Stimulated activated naive B cell treated with anti-CD40 and anti-IgM and Interleukin-4, amounts not matched to agents 10 μg/mL and 1 μg/mL and 100 μg/mL, for 72 hours (primary cell): Measurements from ENCODE around the gene DBH.

Experiments used
- ATAC-seq, 2 donors: fragments of 150-1000 bp; cut with Tn5 transposase; replicated peaks; 2 replicates each; pipeline ENCODE4 v1.10.0; 2021; ENCODE audit warnings: moderate library complexity in 1 of 2
- DNase-seq: peaks from one replicate; pipeline ENCODE4 v3.0.0; 2021
- H3K27ac Mint-ChIP-seq: one replicate; pipeline ENCODE4 v1.8.0; 2022; ENCODE audit warnings: mild to moderate bottlenecking, mixed read lengths
- H3K27me3 Mint-ChIP-seq, 2 donors: one replicate each; pipeline ENCODE4 v1.8.0; 2022; ENCODE audit warnings: mixed read lengths in 2 of 2
- H3K36me3 Mint-ChIP-seq, 2 donors: one replicate each; pipeline ENCODE4 v1.8.0; 2022; ENCODE audit warnings: mixed read lengths in 2 of 2, mild to moderate bottlenecking in 1 of 2
- H3K4me1 Mint-ChIP-seq, 2 donors: one replicate each; pipeline ENCODE4 v1.8.0; 2022; ENCODE audit warnings: mixed read lengths in 2 of 2, mild to moderate bottlenecking in 1 of 2
- H3K4me3 Mint-ChIP-seq, 2 donors: one replicate each; pipeline ENCODE4 v1.8.0; 2022; ENCODE audit warnings: mild to moderate bottlenecking in 2 of 2, mixed read lengths in 2 of 2, moderate library complexity in 1 of 2
- H3K9me3 Mint-ChIP-seq, 2 donors: one replicate each; pipeline ENCODE4 v1.8.0; 2022; ENCODE audit warnings: mixed read lengths in 2 of 2, mild to moderate bottlenecking in 1 of 2

The DBH gene

GRCh38 chr9:133639613-133640012, 3.5 kb downstream of the DBH start:
- DNase-seq (no peak), ATAC-seq (no peak)
- H3K27me3 Mint-ChIP-seq = peaks cover 37 to 45% of the 10 kb centered on the region in 2 donors
- H3K4me3 Mint-ChIP-seq = no peak overlapping the region
- H3K36me3 Mint-ChIP-seq = no peaks in the 10 kb centered on the region
- no peaks in the 10 kb centered on the region for H3K4me1 Mint-ChIP-seq
- no peak overlapping the region for H3K27ac Mint-ChIP-seq
- no peaks in the 10 kb centered on the region for H3K9me3 Mint-ChIP-seq

GRCh38 chr9:133640160-133640559, 4.0 kb downstream of the DBH start:
- no peaks in the 10 kb centered on the region for H3K4me1 Mint-ChIP-seq
- no peaks in the 10 kb centered on the region for H3K36me3 Mint-ChIP-seq
- H3K9me3 Mint-ChIP-seq = no peaks in the 10 kb centered on the region
- no peak for ATAC-seq
- H3K27ac Mint-ChIP-seq = no peak overlapping the region
- no peak overlapping the region for H3K4me3 Mint-ChIP-seq
- peaks cover 32 to 40% of the 10 kb centered on the region in 2 donors for H3K27me3 Mint-ChIP-seq
- DNase-seq = no peak

- ATAC-seq (no peak), DNase-seq (no peak)
- Mint-ChIP-seq H3K27me3 (peaks cover 26 to 34% of the 10 kb centered on the region in 2 donors), H3K36me3 (no peaks in the 10 kb centered on the region), H3K27ac (no peak overlapping the region), H3K4me1 (no peaks in the 10 kb centered on the region), H3K9me3 (no peaks in the 10 kb centered on the region), H3K4me3 (no peak overlapping the region)
Observed at GRCh38 chr9:133640580-133641395, 4.6 kb downstream of the DBH start.

- DNase-seq (no peak), ATAC-seq (no peak)
- no peaks in the 10 kb centered on the region for H3K4me1 Mint-ChIP-seq
- H3K9me3 Mint-ChIP-seq = no peaks in the 10 kb centered on the region
- no peaks in the 10 kb centered on the region for H3K36me3 Mint-ChIP-seq
- H3K4me3 Mint-ChIP-seq = no peak overlapping the region
- no peak overlapping the region for H3K27ac Mint-ChIP-seq
- H3K27me3 Mint-ChIP-seq = peaks cover 25 to 33% of the 10 kb centered on the region in 2 donors
Observed at GRCh38 chr9:133641396-133641655, 5.2 kb downstream of the DBH start.

GRCh38 chr9:133641861-133642595, 5.9 kb downstream of the DBH start:
- H3K27me3 Mint-ChIP-seq = peaks cover 23 to 29% of the 10 kb centered on the region in 2 donors
- H3K9me3 Mint-ChIP-seq = no peaks in the 10 kb centered on the region
- DNase-seq = no peak
- no peak overlapping the region for H3K4me3 Mint-ChIP-seq
- no peaks in the 10 kb centered on the region for H3K36me3 Mint-ChIP-seq
- no peaks in the 10 kb centered on the region for H3K4me1 Mint-ChIP-seq
- no peak for ATAC-seq
- no peak overlapping the region for H3K27ac Mint-ChIP-seq

GRCh38 chr9:133642708-133643361, 6.7 kb downstream of the DBH start:
- H3K27ac Mint-ChIP-seq = no peak overlapping the region
- ATAC-seq = no peak
- no peaks in the 10 kb centered on the region for H3K9me3 Mint-ChIP-seq
- H3K36me3 Mint-ChIP-seq = no peaks in the 10 kb centered on the region
- no peaks in the 10 kb centered on the region for H3K4me1 Mint-ChIP-seq
- DNase-seq = no peak
- H3K27me3 Mint-ChIP-seq = peaks cover 26 to 36% of the 10 kb centered on the region in 2 donors
- no peak overlapping the region for H3K4me3 Mint-ChIP-seq

- Mint-ChIP-seq H3K36me3 (no peaks in the 10 kb centered on the region), H3K27me3 (peaks cover 30 to 41% of the 10 kb centered on the region in 2 donors), H3K4me1 (no peaks in the 10 kb centered on the region), H3K4me3 (no peak overlapping the region), H3K27ac (no peak overlapping the region), H3K9me3 (no peaks in the 10 kb centered on the region)
- DNase-seq (no peak), ATAC-seq (no peak)
Observed at GRCh38 chr9:133643362-133643755, 7.2 kb downstream of the DBH start.

- DNase-seq (no peak), ATAC-seq (no peak)
- Mint-ChIP-seq H3K4me3 (no peak overlapping the region), H3K36me3 (no peaks in the 10 kb centered on the region), H3K9me3 (no peaks in the 10 kb centered on the region), H3K27me3 (peaks cover 28 to 44% of the 10 kb centered on the region in 2 donors), H3K27ac (no peak overlapping the region), H3K4me1 (peaks cover 0 to 2% of the 10 kb centered on the region in 2 donors)
Observed at GRCh38 chr9:133643978-133644760, 8.0 kb downstream of the DBH start.

- Mint-ChIP-seq H3K27ac (peak overlapping the region; percentile 49), H3K27me3 (peaks cover 30 to 42% of the 10 kb centered on the region in 2 donors), H3K36me3 (no peaks in the 10 kb centered on the region), H3K9me3 (no peaks in the 10 kb centered on the region), H3K4me1 (peaks cover 0 to 2% of the 10 kb centered on the region in 2 donors), H3K4me3 (no peak overlapping the region)
- no peak for ATAC-seq
- no peak for DNase-seq
Observed at GRCh38 chr9:133645021-133645765, 9.0 kb downstream of the DBH start.

GRCh38 chr9:133647148-133647547, 11.0 kb downstream of the DBH start:
- peaks cover 0 to 2% of the 10 kb centered on the region in 2 donors for H3K4me1 Mint-ChIP-seq
- no peak overlapping the region for H3K27ac Mint-ChIP-seq
- no peak overlapping the region for H3K4me3 Mint-ChIP-seq
- no peak for ATAC-seq
- H3K36me3 Mint-ChIP-seq = no peaks in the 10 kb centered on the region
- no peaks in the 10 kb centered on the region for H3K9me3 Mint-ChIP-seq
- peaks cover 21 to 48% of the 10 kb centered on the region in 2 donors for H3K27me3 Mint-ChIP-seq
- DNase-seq = no peak

- Mint-ChIP-seq H3K4me3 (no peak overlapping the region), H3K9me3 (no peaks in the 10 kb centered on the region), H3K4me1 (peaks cover 0 to 2% of the 10 kb centered on the region in 2 donors), H3K27me3 (peaks cover 29 to 56% of the 10 kb centered on the region in 2 donors), H3K27ac (no peak overlapping the region), H3K36me3 (no peaks in the 10 kb centered on the region)
- ATAC-seq = no peak
- DNase-seq = no peak
Observed at GRCh38 chr9:133647765-133648469, 11.8 kb downstream of the DBH start.

GRCh38 chr9:133649194-133649593, 13.0 kb downstream of the DBH start:
- no peaks in the 10 kb centered on the region for H3K9me3 Mint-ChIP-seq
- peaks cover 0 to 2% of the 10 kb centered on the region in 2 donors for H3K4me1 Mint-ChIP-seq
- ATAC-seq (no peak), DNase-seq (no peak)
- peaks cover 37 to 60% of the 10 kb centered on the region in 2 donors for H3K27me3 Mint-ChIP-seq
- H3K4me3 Mint-ChIP-seq = no peak overlapping the region
- H3K36me3 Mint-ChIP-seq = no peaks in the 10 kb centered on the region
- H3K27ac Mint-ChIP-seq = no peak overlapping the region

- Mint-ChIP-seq H3K27ac (no peak overlapping the region), H3K4me3 (no peak overlapping the region), H3K4me1 (peaks cover 0 to 2% of the 10 kb centered on the region in 2 donors), H3K27me3 (peaks cover 43 to 65% of the 10 kb centered on the region in 2 donors), H3K9me3 (no peaks in the 10 kb centered on the region), H3K36me3 (no peaks in the 10 kb centered on the region)
- no peak for ATAC-seq
- no peak for DNase-seq
Observed at GRCh38 chr9:133650026-133650425, 13.9 kb downstream of the DBH start.
